T47D (cell line): ENCODE measurements around the gene MYL12A.

Source experiments
- DNase-seq, 2 experiments: peaks; one replicate each; pipeline versions ENCODE4 v3.0.0 to v3.0.0-alpha.2; 2011 to 2012; ENCODE audit warnings: low read depth in 1 of 2, low spot score in 1 of 2
- JUND ChIP-seq: IDR thresholded peaks from 2 replicates; pipeline ENCODE4 v1.6.1; 2012; ENCODE audit warnings: low read depth
- in situ Hi-C: cut with HindIII; loops from 2 replicates; pipeline ENCODE4 v1.10.0; 2016; ENCODE audit warnings: low sequenced_read_pairs, low pct_unique_long_range_greater_than_20kb

MYL12A gene

DNA sequence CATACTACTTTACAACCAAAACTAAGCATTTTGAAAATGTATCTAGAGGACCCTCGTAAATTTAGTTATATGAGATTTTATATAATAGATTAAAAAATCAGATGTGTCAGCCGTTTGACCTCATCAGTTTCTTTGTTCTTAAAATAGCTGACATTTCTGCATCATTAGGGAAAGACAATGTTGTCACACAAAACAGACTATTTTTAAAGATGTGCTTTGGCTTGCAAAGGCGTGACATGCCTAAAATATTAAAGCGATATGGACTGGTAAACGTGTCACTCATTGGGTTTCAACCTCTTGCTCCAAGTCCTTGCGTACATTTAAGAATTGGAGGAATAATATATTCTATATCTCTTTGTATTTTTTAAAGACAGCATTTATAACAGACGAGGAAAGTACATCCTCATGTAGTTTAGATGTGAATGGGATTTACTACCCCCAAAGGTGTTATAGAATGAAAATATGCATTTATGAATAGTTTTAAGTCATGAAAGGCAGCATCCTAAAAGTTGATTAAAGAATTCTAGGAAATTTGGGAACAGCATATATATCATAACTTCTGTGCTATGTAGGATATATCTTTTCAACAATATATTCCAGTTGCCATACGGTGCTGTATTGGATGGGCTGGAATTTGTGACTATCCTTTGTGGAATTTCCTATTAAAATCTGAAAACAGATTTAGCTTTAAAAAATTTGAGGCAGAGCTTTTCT lies 3.8 kb downstream of the MYL12A start:
- DNase-seq: no peak
- in situ Hi-C loops: no loop called here
- no peak for TF ChIP-seq JUND

DNA sequence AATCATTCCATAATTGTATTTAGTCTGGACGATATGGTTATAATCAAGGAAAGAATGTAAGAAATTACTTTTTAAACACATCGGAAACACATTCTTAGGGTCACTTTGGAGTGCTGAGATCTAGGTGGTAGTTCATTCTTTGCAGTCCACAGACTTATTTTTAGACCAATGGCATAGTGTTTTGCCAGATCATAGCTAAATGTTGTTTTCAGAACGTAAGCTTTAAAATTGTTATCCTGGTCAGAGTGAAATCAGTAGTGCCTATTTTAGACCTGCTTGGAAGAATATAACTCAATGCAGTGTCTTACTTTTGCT lies 4.3 kb downstream of the MYL12A start:
- no peak for TF ChIP-seq JUND
- in situ Hi-C loops: no loop called here

DNA sequence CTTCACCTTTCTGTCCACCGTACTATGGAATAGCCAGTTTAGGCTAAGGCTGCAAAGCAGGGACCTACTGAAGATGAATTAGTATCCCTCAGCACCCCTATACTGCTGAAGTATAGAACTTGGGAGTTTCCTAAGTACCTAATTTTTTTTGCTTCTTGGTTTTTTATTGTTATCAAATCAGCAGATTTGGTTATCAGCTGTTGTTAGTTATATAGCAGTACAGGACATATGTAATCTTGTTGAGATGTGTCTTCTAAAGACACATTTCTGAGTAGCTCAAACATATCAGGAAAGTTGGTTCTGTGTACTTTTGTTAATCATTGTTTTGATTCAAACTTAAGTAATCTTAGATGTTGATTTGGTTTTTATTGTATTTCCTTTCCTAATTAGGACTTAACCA lies 5.2 kb downstream of the MYL12A start:
- in situ Hi-C loops: no loop called here
- DNase-seq: no peak

More for the DNA sequence above, 4.3 kb downstream of the MYL12A start:
- DNase-seq: no peak

DNA sequence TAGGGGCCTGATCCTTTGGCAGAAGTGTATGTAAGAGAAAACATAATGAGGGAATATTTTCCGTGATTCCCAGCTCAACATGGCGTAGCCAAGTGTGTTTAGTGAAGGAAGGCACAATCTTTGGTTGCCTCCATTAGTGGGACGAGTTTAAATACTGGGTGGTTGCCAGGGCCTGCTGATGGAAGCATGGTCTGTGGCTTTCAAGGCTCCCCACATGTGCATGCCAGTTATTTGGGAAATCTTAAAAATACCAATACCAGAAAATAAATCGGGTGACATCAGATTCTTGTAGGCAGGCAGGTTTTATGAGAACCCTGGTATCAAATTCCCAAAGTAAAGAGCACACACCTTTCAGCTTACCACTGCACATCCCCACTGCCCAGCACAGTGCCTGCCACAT lies 7.1 kb downstream of the MYL12A start:
- no peak for DNase-seq
- TF ChIP-seq JUND: no peak
- in situ Hi-C loops: no loop called here

More for the DNA sequence above, 5.2 kb downstream of the MYL12A start:
- no peak for TF ChIP-seq JUND

DNA sequence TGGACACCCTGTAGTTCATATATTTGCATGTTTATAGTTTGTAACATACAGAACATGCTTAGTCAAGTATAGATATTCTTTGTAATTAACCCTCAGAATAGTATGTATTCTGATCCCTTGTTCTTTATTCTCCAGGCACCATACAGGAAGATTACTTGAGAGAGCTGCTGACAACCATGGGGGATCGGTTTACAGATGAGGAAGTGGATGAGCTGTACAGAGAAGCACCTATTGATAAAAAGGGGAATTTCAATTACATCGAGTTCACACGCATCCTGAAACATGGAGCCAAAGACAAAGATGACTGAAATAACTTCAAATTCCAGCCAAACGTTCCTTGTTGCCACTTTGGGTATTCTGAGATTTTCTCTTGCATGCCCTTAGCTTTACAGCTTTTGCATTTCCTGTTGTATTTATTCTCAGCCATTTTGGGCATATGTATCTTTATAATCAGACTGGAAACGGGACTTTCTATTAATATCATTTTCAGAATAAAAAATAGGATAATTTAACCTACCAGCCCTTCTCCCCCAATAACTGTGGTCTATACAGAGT lies 8.1 kb downstream of the MYL12A start:
- TF ChIP-seq JUND: no peak
- in situ Hi-C loops: no loop called here
- DNase-seq: no peak

DNA sequence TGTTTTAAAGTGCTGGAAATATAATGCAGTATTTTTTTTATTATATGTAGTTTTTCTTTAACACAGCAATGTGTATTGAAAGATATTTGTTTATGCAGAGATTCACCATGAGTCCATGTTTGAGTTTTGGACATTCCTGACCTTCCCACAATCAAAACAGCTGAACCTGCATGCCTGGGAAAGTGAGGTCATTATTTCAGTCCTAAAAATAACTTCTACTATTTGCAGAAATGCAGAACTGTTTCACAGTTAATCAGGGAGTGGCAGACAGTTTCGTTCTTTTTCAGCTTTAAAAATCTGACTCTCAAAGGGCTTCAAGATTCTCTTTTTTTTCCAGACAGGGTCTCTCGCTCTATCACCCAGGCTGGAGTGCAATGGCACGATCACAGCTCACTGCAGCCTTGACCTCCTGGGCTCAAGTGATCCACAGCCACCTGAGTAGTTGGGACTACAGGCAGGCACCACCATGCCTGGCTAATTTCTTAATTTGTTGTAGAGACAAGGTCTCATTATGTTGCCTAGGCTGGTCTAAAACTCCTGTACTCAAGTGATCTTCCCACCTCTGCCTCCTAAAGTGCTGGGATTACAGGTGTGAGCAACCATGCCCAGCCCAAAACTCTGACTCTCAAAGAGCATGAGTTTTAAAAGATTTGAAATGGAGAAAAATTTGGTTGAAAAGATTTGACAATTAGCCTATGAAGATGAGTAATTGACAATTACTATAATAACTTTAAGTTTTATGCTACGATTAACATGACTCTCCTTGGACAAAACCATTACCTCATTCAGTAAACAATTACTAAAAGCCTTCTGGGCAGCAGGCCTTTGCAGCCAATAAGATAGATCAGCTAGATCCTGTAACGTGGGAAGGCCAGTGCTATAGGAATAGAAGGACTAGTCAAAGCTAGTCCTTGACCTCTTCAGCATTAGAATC lies 9.4 kb downstream of the MYL12A start:
- peak in 1 of 2 experiments; percentile 71 for DNase-seq
- TF ChIP-seq JUND: peak; percentile 55; the same call in 1 of the 2 replicates
- in situ Hi-C loops: no loop called here

DNA sequence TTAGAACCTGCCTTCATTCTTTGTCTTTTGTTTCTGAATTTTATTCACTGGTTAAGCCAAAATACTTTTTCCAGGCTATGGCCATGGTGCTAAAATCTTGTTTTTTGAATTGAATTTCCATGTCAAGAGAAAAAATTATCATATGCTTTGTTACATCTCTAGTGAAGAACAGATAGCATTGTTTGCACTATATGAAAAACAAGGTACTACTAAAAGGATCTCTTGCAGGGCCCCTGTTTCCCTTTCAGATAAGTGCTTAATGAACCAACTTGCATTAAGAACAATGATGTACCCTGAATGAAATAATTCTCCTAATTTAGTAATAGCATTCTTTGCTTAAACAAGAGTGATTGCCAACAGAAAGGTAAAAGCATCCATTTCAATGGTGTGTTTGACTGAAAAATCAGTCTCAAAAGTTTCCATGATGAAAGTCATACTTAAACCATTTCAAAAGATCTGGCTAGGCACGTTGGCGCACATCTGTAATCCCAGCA lies 10.1 kb downstream of the MYL12A start:
- DNase-seq: no peak
- in situ Hi-C loops: no loop called here
- no peak for TF ChIP-seq JUND

DNA sequence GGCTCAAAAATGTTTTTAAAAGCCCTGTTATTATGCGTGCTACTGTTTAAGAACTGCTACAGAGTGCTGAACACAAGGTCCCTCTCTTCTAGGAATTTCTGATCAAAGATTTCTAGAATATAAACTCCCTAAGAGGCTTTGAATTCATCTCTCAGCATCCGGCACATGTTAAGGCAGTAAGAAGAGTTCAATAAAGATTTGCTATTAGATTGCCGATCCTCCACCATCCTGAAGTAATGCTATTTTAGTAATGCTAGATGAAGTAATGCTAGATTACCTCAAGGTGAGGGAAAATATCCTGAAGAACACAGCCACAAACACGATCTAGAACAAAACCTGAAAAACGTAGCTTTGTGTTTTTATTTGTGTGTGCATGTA lies 13.4 kb downstream of the MYL12A start:
- in situ Hi-C loops: no loop called here
- TF ChIP-seq JUND: no peak
- DNase-seq: no peak

DNA sequence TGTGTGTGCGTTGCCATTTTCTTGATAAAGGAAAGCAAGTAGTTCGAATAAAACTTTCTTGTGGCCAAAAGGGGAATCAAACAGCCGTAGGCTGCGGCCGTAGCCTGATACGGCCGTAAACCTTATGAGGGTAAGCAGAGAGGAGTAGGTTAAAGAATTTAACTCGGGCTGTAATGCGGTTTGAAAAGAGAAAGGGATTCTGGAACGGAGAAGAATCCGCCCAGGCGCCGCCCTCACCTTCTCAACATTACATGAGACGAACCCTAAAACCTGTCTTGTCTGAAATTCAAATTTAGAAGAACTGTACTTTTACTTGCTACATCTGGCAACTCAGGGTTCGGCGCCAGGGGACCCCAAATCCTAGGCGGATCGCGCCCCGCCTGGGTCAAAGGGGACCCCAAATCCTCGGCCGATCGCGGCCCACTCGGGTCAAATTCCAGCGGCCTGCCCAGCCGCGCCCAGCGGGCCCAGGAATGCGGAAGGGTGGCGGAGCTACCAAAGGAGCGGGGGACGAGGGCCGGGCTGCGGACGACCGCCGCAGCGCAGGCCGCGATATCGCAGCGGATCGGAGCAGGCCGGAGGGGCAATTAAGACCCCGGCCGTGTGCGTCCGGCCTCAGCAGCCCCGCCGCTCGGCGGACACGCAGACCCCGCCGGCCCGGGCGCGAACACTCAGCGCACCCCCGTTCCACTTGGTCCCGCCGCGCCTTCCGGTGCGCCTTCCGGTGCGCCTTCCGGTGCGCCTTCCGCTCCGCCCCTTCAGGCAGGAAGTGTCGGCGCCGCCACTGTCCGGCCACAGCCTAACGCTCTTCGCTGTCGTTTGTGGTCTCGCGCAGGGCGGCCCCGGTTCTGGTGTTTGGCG lies 14.0 kb downstream of the MYL12A start, which contains the start of gene MYL12B:
Gene MYL12B, plus strand, starts transcription at position 761 of the 861 bp plus-strand sequence. CDS start 10,766 bp downstream, outside the sequence.
- peak; percentile 58 to 83 for DNase-seq
- no peak for TF ChIP-seq JUND
- in situ Hi-C loops: no loop called here

DNA sequence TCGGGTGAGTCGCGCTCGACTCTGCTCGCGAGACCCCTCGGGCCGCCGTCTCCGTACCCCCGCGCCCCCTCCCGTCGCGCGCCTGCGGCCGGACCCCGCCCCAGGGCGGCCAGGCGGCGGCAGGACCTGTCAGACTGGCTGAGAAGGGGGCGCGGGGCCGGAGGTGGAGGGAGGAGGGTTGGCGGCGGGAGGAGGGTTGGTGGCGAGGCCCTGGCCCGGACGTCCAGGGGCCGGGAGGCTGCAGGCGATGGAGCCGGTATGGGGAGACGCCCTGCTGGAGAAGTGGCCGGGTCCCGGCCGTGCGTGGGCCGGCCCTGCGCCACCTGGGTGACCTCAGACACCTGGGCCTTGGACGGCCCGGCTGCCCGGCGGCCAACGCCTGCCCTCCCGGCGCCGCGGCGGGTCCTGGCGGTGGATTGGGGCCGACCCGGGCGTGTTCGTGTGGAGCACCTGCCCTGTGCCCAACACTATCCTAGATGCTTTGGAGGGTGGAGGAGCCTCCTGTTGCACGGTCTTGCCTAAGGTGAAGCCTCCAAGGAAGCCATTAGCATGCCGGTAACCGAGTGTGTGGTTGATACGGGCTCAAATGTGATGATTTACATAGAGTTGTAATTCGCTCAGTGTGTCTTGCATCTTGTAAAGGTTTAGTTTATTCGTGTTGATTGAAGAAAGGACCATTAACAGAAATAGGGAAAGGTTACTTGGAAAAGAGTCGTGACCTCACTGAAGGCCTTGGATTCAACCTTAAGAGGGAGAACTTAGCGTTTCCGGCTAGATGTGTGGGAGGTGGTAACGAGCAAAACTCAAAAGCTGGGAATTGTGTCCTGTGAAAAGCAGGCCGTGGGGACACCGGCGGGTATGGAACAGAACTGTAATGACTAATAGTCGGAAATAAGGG lies 14.9 kb downstream of the MYL12A start:
- DNase-seq: no peak
- in situ Hi-C loops: no loop called here
- no peak for TF ChIP-seq JUND

DNA sequence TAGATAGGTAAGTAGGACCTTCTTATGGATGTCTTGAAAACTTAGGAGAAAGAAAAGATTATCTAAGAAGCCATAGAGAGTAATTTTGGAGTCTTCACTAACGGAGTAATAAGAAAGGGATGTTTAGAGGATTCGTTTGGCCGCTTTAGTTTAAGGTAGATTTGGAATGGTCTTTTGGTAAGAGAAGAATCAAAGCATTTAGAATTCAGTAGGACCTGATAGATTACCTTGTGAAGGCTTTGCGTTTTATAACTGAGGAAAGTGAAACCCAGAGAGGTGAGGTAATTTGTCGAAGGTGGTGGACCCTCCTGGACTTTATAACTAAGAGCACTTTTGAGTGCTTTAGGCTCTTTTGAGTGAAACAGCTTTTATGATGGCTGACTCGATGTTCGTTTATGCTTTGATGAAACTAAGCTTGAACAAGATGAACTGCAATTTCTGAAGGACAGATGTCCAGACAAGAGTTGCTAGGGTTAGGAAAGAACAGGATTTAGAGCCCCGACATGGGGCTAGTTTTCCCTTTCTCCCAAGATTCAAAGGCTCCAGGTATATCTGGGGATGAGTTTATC lies 15.6 kb downstream of the MYL12A start:
- DNase-seq: no peak
- TF ChIP-seq JUND: no peak
- in situ Hi-C loops: no loop called here
